Measurements from ENCODE around the gene CFI.
A peak's percentile ranks its signal among the peaks of the same experiment; 100 is the strongest.

Gene CFI

DNA sequence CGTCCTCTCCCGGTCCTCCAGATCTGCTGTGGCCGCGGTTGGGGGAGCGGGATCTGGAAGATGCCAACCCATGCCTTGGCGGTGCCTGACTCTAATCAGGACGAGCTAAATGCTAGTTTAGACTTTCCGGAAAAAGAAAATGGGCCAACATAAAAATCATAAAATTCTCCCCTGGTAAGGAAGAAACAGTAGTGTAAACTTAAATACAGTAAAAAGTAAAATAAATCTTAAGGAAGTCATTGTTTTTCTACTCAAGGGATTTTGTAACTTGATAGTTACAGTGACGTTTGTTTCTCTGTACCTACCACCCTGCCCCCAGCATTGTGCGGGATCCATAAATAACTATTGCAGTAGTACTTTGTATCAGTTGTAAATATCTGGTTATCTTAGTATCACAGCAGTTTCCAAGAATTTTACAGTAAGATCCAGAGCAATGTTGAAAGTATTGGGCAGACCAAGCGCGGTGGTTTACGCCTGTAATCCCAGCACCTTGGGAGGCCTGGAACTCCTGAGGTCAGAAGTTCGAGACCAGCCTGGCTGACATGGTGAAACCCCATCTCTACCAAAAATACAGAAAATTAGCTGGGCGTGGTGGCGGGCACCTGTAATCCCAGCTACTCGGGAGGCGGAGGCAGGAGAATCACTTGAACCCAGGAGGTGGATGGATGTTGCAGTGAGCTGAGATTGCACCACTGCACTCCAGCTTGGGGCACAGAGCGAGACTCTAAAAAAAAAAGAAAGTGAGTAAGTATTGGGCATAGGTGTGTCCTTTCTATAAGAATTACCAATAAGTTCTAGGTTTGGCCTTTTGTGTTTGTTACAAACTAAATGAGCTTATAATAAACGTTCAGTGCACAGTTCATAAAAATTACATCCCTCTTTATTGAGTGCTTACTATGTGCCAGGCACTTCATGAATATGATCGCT, 70.9 kb downstream of the CFI start:
- no peak for DNase-seq (ENCODE audit: low read depth)

DNA sequence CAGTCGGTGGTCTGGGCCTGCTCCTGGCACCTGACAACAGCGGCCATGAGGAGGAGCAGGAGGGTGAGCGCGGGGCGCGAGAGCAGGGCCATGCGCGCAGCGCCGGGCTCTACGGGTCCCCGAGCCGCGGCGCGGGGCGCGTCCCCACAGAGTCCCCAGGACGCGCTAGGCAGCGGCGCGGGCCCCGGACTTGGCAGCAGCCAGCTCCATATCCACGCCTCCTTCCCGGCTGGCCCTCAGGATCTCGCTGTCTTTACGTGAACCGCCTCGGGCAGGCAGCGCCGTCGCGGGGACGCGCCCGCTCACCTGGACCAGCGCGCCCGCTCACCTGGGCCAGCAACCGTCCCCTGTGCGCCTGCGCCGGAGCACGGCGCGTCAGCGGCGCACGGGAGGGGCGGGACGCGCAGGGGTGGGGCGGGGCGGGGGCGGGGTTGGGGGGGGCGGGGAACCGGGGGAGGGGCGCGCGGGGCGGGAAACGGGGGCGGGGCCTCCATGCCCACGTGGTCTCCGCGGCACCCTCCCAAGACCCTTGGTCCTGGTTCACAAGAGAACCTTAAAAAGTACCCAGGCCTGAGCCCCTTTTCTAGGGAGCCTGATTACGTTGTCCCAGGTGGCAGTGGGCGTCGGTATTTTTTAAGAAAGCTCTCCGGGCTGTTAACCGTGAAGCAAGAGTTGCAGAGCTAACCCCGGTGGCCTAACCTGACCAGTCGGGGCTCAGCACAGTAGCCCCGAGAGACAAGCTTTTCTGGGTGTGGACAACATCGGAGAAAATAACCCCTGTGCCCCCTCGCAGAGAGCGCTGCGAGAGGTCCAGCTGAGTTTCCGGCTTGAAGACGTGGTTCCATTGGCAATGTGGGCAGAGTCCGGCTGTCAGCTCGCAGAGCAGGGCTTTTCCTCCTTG, 71.8 kb downstream of the CFI start, which contains the start of gene PLA2G12A:
PLA2G12A (minus strand) TSS at position 353 of the 901 bp plus-strand sequence; CDS start at position 92, 261 bp downstream.
- peak; percentile 76 for DNase-seq (ENCODE audit: low read depth)

DNA sequence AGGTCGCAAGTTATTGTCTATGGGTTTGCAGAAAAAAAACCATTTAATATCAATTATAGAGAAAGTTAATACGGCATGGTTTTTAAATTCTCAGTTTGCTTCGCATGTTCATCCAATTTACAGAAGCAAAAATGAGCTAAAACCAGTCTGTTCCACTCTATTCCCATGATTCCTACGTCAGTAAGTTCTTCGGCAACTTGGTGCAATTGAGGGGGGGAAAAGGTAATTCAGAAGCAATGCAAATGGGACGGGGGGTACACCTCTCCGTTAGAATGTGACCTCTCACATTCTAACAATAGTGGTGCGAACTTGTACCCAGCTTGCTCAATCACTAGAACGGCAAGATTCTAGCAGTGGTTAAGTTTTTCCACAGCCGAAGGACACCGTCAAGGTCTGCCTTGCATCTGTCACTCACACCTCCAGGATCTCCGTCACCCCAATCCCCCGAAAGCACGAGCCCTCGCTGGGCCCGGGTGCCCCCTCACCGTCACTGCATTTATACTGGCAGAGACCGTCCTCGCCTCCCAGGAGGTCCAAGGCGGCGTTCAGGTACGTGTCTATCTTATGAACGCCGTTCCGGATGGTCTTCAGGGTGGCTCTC, 72.6 kb downstream of the CFI start:
- peak; percentile 10 for DNase-seq (ENCODE audit: low read depth)

DNA sequence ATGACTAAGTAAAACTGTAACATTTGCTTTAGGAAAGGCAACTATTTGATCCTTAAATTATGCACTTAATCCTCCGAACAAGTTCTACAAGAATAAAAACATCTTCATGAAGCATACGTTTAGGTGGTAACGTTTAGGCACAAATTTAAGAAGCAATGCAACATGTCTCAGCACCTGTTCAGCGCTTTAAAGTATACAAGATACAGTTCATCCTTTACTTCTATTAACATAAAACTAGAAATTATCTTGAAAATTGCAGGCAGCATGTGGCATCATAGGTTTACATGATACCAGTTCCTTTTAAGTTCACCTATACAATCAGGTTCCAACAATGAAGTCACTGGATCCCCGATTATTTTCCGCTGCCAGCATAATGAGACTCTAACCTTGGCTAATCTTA, 73.4 kb downstream of the CFI start:
- no peak for DNase-seq (ENCODE audit: low read depth)

DNA sequence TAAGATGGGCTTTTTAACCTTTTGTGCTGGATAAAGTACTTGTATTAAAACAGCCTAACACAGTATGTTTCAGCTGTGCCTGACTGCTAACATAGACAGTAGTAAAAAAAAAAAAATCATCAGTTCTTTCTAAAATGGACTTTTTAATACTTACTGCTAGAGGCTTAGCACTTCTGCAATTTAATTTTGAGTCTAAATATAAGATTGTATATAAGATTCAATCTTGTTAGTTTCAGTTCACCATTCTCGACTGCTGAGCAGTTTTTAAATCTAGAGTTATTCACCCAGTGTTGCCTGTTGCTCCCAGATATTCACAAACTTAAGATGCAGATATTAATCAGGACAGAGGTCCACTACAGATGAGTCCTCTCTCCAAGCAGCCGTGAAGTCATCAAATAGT, 78.7 kb downstream of the CFI start:
- DNase-seq (ENCODE audit: low read depth) = no peak

DNA sequence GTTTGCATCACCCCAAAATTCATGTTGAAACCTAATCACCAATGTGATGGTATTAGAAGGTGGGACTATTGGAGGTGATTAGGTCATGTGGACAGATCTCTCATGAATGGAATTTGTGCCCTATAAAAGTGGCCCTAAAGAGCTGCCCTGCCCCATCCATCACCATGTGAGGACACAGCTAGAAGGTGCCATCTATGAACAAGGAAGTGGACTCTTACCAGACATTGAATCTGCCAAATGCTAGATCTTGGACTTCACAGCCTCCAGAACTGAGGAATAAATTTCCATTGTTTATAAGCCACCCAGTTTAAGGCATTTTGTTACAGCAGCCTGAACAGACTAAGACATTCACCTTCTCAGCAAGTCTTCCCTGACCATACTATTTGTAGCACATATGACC, 79.4 kb downstream of the CFI start:
- no peak for DNase-seq (ENCODE audit: low read depth)

DNA sequence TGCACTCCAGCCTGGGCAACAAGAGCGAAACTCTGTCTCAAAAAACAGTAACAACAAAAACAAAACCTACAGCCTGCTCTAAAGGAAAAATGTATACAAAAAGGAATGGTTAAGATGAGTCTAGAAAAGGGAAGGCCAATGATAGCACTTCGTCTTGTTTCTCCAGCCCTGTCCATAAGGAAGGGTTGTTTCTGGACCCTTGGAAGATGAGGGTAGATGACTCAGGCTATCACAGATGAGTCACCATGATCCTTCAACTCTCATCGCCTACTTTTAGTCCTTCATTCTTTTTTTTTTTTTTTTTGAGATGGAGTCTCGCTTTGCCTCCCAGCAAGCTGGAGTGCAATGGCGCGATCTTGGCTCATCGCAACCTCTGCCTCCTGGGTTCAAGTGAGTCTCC, 80.8 kb downstream of the CFI start:
- peak; percentile 56 for DNase-seq (ENCODE audit: low read depth)

DNA sequence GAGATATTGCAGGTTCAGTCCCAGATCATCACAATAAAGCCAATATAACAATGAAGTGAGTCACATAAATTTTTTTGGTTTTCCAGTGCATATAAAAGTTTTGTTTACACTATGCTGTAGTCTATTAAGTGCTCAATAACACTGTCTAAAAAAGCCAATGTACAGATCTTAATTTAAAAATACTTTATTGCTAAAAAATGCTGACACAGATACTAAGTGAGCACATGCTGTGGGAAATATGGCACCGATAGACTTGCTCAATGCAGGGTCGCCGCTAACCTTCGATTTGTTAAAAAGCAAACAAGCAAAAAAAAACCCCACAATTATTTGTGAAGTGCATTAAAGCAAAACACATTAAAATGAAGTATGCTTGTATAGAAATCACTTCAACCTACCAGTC, 82.2 kb downstream of the CFI start:
- no peak for DNase-seq (ENCODE audit: low read depth)

DNA sequence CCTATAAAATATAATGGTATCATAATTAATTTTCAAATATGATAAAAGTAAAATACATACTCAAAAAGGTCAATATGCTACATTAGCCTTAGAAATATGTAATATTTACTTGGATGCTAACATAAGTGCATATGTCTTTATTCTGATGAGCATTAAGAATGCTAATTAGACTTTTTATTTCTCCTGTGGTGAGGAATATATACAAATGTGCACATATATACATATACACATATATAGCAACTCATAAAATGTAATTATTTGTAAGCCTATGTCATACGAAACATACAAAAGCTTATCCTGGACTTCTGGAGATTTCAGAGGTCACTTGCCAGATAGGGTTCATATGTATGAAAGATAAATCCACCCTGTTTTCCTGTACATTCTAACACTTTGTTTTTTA, 83.0 kb downstream of the CFI start:
- no peak for DNase-seq (ENCODE audit: low read depth)

DNA sequence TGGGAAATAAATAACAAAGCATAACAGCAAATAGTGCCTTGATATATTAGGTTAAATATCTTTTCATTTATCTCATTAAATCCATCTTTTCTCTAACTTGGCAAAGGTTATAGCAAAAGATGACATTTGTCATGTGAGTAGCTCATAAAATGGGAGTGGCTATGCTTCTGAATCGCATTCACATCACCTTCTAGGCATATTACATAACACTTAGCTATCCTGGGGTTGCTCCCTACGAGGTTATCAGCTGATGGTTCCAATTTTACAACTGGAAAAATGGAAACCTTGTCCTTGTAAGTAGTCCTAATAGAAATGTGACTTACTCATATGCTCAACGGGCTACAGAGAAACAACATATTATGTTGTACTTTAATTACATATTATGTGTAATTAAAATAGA, 88.3 kb downstream of the CFI start:
- DNase-seq (ENCODE audit: low read depth) = no peak

DNA sequence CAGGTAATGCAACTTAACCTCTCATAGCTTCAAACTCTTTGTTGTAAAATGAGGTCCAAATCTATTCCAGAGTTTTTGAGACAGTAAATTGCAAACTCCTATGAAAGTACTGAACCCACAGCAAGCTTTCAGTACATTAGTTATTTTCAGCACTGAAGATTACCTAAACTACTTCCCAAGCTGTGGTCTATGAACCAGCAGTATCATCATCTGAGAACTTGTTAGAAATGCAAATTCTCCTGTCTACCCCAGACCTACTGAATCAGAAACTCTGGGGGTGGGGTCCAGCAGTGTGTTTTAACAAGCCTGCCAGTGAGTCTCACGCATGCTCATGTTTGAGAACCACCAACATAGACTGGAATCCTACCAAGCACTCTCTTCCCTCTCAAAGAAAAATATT, 92.8 kb downstream of the CFI start:
- DNase-seq (ENCODE audit: low read depth) = no peak

DNA sequence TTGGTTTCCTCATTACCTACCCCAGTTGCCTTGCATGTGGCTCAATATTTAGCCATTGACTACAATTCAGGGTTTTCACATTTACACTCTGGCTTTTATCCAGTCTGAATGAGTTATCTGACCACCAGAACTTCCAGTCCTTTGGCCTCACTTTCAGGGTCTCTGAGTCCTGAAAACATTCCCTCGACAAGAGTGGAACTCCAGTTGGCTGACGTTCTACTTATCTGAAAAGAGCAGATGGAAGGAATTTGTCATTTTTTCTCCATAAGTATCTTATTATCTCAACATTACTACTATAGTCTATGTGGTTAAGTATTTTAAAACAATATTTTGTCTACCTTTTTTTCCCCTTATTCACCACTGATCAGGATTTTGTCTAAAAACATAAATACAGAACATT, 93.4 kb downstream of the CFI start:
- DNase-seq (ENCODE audit: low read depth) = no peak

DNA sequence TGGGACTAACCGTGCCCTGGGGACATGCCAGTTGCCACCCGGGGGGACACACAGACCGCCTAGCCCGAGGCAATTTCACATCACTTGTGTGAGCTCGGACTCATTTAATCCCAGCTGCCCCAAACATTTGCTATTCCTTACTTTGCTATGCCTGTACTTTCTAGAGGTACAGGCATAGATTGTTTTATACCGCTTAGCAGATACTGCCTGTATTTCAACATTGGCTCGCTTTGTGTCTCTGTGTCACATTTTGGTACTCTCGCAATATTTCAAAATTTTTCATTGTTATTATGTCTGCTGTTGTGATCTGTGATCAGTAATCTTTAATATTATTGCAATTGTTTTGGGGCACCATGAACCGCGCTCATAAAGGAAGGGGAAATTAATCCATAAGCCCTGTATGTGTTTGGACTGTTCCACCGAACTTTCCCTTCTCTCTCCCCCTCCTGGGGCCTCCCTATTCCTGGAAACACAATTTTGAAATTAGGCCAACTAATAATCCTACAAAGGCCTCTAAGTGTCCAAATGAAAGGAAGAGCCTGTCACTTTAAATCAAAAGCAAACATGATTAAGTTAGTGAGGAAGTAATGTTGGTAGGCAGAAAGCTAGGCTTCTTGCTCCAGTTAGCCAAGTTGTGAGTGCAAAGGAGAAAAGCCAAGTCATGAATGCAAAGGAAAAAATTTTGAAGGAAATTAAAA, 98.0 kb downstream of the CFI start:
- peak; percentile 25 for DNase-seq (ENCODE audit: low read depth)

DNA sequence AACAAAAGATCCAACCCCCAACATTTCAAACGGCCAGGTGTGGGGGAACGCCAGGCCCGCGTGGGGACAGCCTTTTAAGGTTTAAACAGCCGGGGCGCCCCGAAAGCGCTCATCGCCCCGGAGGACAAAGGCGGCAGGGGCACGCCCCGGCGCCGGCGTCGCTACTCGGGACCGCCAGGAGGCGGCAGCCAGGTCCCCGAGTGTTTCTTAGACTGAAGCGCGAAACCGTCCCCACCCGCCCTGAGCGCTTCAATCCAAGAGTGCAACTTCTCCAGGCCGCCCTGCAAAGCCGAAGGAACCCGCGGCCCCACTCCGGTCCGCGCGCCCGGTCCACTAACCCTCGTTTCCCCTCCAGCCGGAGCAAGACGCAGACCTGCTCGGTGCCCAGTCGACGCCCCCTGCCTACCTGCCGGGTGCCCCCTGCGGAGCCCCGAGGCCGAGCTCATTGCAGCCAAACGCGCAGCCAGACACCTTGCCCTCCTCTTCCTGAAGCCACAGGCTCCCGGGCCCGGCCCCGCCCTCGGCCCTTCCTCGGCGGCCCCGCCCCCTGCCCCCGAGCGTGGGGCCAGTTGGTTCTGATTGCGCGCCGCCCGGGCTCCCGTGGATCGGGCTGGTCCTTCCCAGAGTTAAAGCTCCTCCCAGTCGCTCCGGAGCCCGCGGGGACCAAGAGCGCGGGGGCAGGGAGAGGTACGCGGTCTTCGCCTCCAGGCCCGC, 98.7 kb downstream of the CFI start, which contains the start of gene CASP6:
CASP6 (minus strand) TSS at position 496 of the 714 bp plus-strand sequence; CDS start at position 446, 50 bp downstream.
- peak; percentile 78 for DNase-seq (ENCODE audit: low read depth)

DNA sequence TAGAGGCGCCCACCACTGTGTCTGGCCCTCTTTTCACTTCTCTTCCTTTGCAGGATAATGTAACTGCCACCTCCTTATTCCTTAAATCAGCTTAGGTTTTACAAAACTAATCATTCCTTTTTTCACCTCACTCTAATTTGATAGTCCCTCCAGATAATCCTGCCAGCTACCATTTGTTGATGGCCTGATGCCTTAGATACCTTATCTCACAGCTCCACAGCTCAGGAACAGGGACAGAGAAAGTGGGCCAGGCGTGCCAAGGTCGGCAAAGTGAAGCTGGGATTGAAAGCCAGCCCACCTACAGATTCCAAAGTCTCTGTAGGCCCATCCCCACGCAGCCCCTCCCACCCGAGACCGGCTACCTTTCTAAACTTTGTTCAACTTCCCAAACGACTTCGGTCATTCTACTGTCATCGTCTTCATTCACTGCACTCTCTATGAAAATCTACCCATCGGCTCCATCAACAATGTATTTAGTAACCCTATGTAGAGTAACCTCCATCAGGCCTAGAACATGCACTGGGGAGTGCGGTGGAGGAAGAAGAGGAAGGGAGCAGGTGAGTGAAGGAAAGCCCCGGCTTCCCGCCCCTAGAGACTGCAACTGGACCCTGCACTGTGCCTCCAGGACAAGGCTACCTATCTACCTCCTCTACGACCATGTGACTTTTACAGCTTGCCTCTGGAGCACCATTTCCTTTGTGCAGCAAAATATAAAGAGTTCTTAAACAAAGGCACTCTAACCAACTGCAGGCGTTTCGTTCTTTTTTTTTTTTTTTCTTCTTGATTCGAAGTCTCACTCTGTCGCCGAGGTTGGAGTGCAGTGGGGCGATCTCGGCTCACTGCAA, 100.0 kb downstream of the CFI start:
- peak; percentile 2 for DNase-seq (ENCODE audit: low read depth)

DNA sequence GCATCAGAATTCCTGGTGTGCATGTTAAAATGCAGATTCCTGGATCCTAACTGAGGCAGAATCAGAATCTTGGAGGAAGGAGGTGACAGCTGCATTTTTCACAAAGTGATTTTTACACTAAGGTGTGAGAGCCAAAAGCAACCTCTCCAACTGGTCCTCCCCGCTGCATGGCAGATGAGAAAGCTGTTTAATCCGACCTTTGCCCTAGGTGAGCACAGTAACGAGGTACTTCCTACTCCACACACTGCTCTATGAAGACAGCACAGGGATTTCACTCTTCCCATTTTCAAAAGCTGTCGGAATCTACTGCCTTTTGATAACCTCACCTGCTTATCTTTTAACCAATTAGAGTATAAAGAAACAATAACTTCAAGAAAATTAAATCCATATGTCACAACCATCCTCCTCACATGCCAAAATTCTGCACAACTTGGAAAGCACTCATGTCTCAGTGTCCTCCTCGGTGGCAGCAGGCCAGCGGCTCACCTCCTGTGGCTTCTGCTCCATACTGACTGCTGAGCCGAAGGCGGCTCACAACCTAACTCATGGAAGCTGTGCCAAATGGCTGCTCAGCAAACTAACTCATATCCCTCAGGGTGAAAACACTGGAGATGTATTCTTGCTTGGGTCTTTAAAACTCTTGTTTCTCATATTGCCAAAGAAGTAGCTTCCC, 102.1 kb downstream of the CFI start:
- DNase-seq (ENCODE audit: low read depth) = no peak

DNA sequence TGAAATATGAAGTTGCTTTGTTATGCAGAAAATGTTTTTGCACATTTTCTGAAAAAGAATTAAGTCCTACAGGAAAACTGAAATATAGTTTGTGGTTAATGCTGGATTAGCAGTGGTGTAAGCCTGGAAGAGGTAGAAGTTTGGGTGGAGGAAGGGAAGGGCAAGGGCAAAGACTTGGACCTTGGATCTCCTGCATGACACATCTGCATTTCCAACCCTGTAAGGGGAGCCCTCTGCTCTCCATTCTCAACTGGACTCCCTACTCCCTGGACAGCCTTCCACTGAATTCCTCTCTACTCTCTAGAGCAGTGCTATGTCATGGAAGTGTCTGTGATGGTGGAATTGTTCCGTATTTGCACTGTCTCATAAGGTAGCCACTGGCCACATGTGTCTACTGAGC, 103.1 kb downstream of the CFI start:
- no peak for DNase-seq (ENCODE audit: low read depth)

DNA sequence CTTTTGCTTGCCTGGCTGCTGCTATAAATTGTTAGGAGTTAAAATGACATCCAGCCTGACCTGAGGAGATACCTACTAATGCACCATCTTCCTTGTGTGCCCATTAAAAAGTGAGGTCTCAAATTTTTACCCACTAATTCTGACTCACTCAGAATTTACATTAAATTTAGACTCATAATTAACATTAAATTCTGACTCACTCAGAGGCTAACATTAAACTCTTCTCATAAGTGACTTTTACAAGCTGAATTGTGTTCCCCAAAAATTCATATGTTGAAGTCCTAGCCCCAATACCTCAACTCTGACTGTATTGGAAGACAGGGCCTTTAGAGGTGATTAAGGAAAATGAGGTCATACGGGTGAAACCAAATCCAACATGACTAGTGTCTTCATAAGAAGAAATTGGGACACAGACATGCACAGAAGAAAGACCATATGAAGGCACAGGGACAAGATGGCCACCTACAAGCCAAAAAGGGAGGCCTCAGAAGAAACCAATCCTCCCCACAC, 110.3 kb downstream of the CFI start:
- peak; percentile 43 for DNase-seq (ENCODE audit: low read depth)

All from EH (cell line).